ENCODE results near the gene CUL5. TPM values are rescaled to one million over a fixed set of nuclear protein-coding genes. Genes with fewer than 3 reads are reported as not detected.

Gene CUL5
- total RNA-seq, 1 donor from 2014 or later: 42.5 TPM

DNA sequence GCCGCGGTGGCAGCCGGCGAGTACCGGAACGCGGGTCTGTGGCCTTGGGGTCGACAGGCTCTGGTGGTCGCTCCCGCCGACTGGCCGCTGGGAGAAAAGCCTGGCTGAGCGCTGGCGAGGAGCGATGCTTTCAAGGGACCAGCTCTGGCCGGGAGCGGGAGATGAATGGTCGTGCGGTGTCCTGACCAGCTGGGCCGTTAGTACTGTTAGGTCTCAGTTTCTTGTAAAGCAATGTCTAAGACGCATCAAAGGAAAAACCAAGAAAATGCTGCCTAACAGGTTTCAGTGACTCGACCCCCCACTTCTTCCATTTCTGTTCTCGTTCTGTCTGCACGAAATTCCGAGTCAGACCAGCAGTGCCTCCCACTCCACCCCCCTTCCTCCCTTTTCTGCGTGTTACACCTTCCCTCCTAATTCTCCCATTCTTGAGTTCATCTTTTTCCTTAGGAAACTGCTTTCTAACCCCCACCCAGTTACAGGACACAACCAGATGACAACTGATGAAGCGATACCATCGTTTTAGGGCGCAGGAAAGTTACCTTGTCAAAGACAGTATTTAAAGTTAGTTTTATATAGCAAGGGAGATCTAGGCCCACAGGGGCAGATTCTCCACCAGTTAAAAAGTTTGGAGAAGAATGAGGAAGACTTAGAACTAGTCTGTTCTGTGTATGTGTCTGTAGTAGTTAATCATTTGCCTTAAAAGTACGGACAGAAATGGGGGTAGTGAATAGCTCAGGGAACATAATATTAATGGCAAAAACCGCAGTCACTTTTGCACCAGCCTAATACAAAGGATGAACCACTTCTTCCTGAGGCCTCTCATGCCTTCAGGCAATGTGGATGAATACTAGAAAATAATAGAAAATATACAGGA, 1.0 kb downstream of the CUL5 start:
- peaks cover 65% of the 10 kb centered on the region for H3K4me1 ChIP-seq
- H3K9me3 ChIP-seq (replicated peaks): no peaks in the 10 kb centered on the region
- H3K27ac ChIP-seq (replicated peaks): peak overlapping the region; percentile 100
- H3K27me3 ChIP-seq (ENCODE audit: low read depth): no peaks in the 10 kb centered on the region
- TF ChIP-seq, protein P1, sequence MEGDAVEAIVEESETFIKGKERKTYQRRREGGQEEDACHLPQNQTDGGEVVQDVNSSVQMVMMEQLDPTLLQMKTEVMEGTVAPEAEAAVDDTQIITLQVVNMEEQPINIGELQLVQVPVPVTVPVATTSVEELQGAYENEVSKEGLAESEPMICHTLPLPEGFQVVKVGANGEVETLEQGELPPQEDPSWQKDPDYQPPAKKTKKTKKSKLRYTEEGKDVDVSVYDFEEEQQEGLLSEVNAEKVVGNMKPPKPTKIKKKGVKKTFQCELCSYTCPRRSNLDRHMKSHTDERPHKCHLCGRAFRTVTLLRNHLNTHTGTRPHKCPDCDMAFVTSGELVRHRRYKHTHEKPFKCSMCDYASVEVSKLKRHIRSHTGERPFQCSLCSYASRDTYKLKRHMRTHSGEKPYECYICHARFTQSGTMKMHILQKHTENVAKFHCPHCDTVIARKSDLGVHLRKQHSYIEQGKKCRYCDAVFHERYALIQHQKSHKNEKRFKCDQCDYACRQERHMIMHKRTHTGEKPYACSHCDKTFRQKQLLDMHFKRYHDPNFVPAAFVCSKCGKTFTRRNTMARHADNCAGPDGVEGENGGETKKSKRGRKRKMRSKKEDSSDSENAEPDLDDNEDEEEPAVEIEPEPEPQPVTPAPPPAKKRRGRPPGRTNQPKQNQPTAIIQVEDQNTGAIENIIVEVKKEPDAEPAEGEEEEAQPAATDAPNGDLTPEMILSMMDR (IDR thresholded peaks at IDR 0.05; ENCODE audit: borderline replicate concordance): no peak
- no peaks in the 10 kb centered on the region for H3K36me3 ChIP-seq
- peak overlapping the region; percentile 99 for H3K4me3 ChIP-seq
- intact Hi-C loops (cut with micrococcal nuclease): no loop called here
- no peak for DNase-seq

DNA sequence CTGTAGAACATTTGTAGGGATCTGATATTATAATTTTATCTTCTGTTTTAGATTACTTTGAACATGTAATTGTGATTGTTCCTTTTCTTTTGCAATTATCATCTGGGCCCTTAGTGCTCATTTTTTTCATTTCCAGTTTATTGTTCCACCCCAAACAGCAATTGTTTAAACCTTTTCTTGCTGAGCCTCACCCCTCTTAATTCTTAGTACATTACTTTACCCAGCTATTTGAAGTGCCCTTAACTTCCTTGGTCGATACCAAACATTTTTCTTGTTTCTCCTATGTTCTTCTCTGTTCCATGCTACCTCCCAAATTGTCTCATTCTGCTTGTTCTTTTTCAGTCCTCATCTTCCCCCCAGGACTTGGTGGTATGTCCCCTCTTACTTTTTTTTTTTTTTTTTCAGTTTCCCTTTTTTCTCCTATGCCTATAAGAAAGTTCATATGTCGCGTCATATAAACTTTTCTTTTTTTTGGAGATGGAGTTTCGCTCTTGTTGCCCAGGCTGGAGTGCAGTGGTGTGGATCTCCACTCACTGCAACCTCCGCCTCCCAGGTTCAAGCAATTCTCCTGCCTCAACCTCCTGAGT, 3.5 kb downstream of the CUL5 start:
- intact Hi-C loops (cut with micrococcal nuclease): no loop called here
- Histone ChIP-seq H3K36me3 (no peaks in the 10 kb centered on the region), H3K9me3 (replicated peaks) (no peaks in the 10 kb centered on the region), H3K27ac (replicated peaks) (no peak overlapping the region), H3K4me1 (peaks cover 80% of the 10 kb centered on the region), H3K27me3 (ENCODE audit: low read depth) (no peaks in the 10 kb centered on the region), H3K4me3 (no peak overlapping the region)
- no peak for DNase-seq
- TF ChIP-seq, protein P1 (IDR thresholded peaks at IDR 0.05; ENCODE audit: borderline replicate concordance): no peak

DNA sequence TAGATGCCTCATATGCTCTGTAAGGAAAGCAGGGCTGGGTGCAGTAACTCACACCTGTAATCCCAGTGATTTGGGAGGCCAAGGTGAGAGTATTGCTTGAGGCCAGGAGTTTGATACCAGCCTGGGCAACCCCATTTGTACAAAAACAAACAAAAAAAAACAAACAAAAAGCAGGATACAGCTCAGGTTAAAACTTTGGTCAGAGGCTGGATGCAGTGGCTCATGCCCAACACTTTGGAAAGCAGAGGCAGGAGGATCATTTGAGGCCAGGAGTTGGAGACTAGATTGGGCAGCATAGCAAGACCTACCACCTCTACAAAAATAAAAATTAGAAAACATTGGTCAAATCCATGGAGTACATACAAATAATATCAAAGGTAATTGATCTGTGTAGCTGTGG, 7.9 kb downstream of the CUL5 start:
- Histone ChIP-seq H3K27me3 (ENCODE audit: low read depth) (no peaks in the 10 kb centered on the region), H3K9me3 (replicated peaks) (no peaks in the 10 kb centered on the region), H3K4me3 (no peak overlapping the region), H3K36me3 (no peaks in the 10 kb centered on the region), H3K27ac (replicated peaks) (no peak overlapping the region), H3K4me1 (peaks cover 76% of the 10 kb centered on the region)
- DNase-seq: no peak
- intact Hi-C loops (cut with micrococcal nuclease): no loop called here
- TF ChIP-seq, protein P1 (IDR thresholded peaks at IDR 0.05; ENCODE audit: borderline replicate concordance): no peak

DNA sequence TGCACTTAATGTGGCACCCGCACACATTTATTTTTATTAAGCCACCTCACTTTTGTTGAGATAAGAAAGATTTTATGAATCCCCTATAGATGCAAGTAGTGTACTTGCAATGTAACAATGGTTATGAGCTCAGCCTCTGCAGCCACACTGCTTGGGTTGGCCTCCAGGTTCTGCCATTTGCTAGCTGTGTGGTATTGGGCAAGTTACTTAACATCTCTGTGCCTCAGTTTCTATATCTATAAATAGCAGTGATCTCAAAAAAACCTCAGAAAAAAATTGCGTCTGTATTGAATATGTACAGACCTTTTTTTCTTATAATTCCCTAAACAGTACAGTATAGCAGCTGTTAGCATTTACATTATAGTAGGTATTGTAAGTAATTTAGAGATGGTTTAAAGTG, 10.0 kb downstream of the CUL5 start:
- Histone ChIP-seq H3K27ac (replicated peaks) (no peak overlapping the region), H3K4me1 (peaks cover 55% of the 10 kb centered on the region), H3K9me3 (replicated peaks) (no peaks in the 10 kb centered on the region), H3K4me3 (no peak overlapping the region), H3K36me3 (no peaks in the 10 kb centered on the region), H3K27me3 (ENCODE audit: low read depth) (no peaks in the 10 kb centered on the region)
- DNase-seq: no peak
- intact Hi-C loops (cut with micrococcal nuclease): no loop called here
- TF ChIP-seq, protein P1 (IDR thresholded peaks at IDR 0.05; ENCODE audit: borderline replicate concordance): no peak

DNA sequence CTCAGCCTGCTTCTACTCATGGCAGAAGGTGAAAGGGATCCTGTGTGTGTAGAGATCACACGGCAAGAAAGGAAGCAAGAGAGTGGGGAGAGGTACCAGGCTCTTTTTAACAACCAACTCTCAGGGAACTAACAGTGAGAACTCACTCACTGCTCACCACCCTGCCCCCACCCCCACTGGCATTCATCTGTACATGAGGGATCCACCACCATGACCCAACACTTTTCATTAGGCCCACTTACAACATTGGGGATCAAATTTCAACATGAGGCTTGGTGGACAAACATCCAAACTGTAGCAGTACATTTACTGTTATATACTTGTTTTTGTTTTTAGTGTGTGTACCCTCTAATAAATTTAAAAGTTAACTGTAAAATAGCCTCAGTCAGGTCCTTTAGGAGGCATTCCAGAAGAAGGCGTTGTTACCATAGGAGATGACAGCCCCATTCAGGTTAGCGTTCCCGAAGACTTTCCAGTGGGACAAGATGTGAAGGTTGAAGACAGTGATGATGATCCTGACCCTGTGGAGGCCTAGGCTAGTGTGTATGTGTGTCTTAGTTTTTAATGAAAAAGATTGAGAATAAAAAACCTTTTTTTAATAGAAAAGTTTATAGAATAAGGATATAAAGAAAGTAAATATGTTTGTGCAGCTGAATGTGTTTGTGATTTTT, 11.3 kb downstream of the CUL5 start:
- Histone ChIP-seq H3K4me1 (peaks cover 50% of the 10 kb centered on the region), H3K27me3 (ENCODE audit: low read depth) (no peaks in the 10 kb centered on the region), H3K4me3 (no peak overlapping the region), H3K9me3 (replicated peaks) (no peaks in the 10 kb centered on the region), H3K27ac (replicated peaks) (no peak overlapping the region), H3K36me3 (no peaks in the 10 kb centered on the region)
- intact Hi-C loops (cut with micrococcal nuclease): no loop called here
- no peak for DNase-seq
- TF ChIP-seq, protein P1 (IDR thresholded peaks at IDR 0.05; ENCODE audit: borderline replicate concordance): no peak
